ENCODE data around the gene JHY. TPM values are rescaled to one million over a fixed set of nuclear protein-coding genes. Genes with fewer than 3 reads are reported as not detected.

JHY gene
- total RNA-seq, 2 donors from 2014 or later = 4.5 to 10.9 TPM

- TF ChIP-seq POLR2A (IDR thresholded peaks at IDR 0.05) (no peak), POLR2AphosphoS5 (IDR thresholded peaks at IDR 0.05) (no peak), CTCF (IDR thresholded peaks at IDR 0.05) (no peak)
- H3K27ac ChIP-seq = no peak overlapping the region
- H3K4me1 ChIP-seq (replicated peaks) = no peaks in the 10 kb centered on the region
- WGBS = 79% methylated on average over 6 of the region's 6 CpGs
- intact Hi-C loops (cut with DNase I) = loop anchor here (10.0 kb wide), 1 partner anchor 185 kb away; no protein-coding TSS in a partner anchor
- no peaks in the 10 kb centered on the region for H3K36me3 ChIP-seq
- H3K4me3 ChIP-seq = no peak overlapping the region
- no peak for DNase-seq (ENCODE audit: low spot score)
- no peaks in the 10 kb centered on the region for H3K27me3 ChIP-seq (replicated peaks; ENCODE audit: insufficient read depth)
- H3K9me3 ChIP-seq = no peaks in the 10 kb centered on the region
Measured at GRCh38 chr11:122869622-122870021, 12.9 kb upstream of the JHY start.

GRCh38 chr11:122871302-122871701 is 11.3 kb upstream of the JHY start:
- no peaks in the 10 kb centered on the region for H3K4me1 ChIP-seq (replicated peaks)
- no peak for DNase-seq (ENCODE audit: low spot score)
- H3K27ac ChIP-seq = no peak overlapping the region
- TF ChIP-seq CTCF (IDR thresholded peaks at IDR 0.05) = no peak
- TF ChIP-seq POLR2AphosphoS5 (IDR thresholded peaks at IDR 0.05) = no peak
- TF ChIP-seq POLR2A (IDR thresholded peaks at IDR 0.05) = no peak
- intact Hi-C loops (cut with DNase I) = no loop called here
- no peaks in the 10 kb centered on the region for H3K9me3 ChIP-seq
- no peak overlapping the region for H3K4me3 ChIP-seq
- WGBS = 90% methylated on average over 4 of the region's 4 CpGs
- no peaks in the 10 kb centered on the region for H3K36me3 ChIP-seq
- no peaks in the 10 kb centered on the region for H3K27me3 ChIP-seq (replicated peaks; ENCODE audit: insufficient read depth)

DNA sequence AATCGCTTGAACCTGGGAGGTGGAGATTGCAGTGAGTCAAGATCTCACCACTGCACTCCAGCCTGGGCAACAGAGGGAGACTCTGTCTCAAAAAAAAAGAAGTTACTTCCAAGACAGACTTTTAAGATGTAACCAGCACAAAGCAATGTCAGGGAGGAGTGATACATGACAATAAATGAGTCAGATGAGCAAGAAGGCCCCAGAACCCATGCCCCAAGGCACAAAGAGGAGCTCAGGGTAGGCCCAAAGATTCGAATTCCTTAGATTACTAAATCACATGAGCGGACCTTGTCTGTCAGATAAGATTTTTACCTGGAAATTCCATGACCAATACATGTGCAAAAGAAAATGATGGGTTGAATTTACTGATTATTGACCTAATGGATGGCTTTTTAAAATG is 10.5 kb upstream of the JHY start:
- Histone ChIP-seq H3K27me3 (replicated peaks; ENCODE audit: insufficient read depth) (no peaks in the 10 kb centered on the region), H3K36me3 (no peaks in the 10 kb centered on the region), H3K9me3 (no peaks in the 10 kb centered on the region), H3K4me3 (no peak overlapping the region), H3K4me1 (replicated peaks) (no peaks in the 10 kb centered on the region), H3K27ac (no peak overlapping the region)
- TF ChIP-seq POLR2AphosphoS5 (IDR thresholded peaks at IDR 0.05) (no peak), CTCF (IDR thresholded peaks at IDR 0.05) (no peak), POLR2A (IDR thresholded peaks at IDR 0.05) (no peak)
- 87% methylated on average over 3 of the region's 3 CpGs for WGBS
- no peak for DNase-seq (ENCODE audit: low spot score)
- intact Hi-C loops (cut with DNase I) = no loop called here

GRCh38 chr11:122874991-122875390 is 7.6 kb upstream of the JHY start:
- 84% methylated on average over 7 of the region's 7 CpGs for WGBS
- Histone ChIP-seq H3K27me3 (replicated peaks; ENCODE audit: insufficient read depth) (no peaks in the 10 kb centered on the region), H3K4me1 (replicated peaks) (no peaks in the 10 kb centered on the region), H3K4me3 (no peak overlapping the region), H3K9me3 (no peaks in the 10 kb centered on the region), H3K36me3 (no peaks in the 10 kb centered on the region), H3K27ac (no peak overlapping the region)
- no peak for DNase-seq (ENCODE audit: low spot score)
- intact Hi-C loops (cut with DNase I) = no loop called here
- TF ChIP-seq POLR2AphosphoS5 (IDR thresholded peaks at IDR 0.05) (no peak), POLR2A (IDR thresholded peaks at IDR 0.05) (no peak), CTCF (IDR thresholded peaks at IDR 0.05) (no peak)

DNA sequence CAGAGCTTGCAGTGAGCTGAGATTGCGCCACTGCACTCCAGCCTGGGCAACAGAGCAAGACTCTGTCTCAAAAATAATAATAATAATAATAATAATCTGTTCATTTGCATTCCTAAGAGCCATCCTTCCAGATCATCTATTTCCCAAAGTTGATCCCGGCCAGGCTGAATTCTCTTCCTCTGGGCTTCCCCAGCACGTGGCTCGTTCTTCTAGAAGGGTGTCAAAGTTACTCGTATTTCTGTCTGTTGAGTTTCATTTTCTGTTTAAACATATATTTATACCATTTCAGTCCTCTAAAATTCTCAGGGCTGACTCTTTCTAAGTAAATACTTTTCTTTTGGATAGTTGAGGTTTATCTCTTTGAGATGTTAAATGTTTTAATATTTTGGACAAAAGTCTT is 4.8 kb upstream of the JHY start:
- TF ChIP-seq CTCF (IDR thresholded peaks at IDR 0.05) (no peak), POLR2AphosphoS5 (IDR thresholded peaks at IDR 0.05) (no peak), POLR2A (IDR thresholded peaks at IDR 0.05) (no peak)
- 86% methylated on average over 5 of the region's 5 CpGs for WGBS
- intact Hi-C loops (cut with DNase I) = no loop called here

More for the DNA sequence above, 4.8 kb upstream of the JHY start:
- Histone ChIP-seq H3K4me3 (no peak overlapping the region), H3K36me3 (no peaks in the 10 kb centered on the region), H3K27me3 (replicated peaks; ENCODE audit: insufficient read depth) (no peaks in the 10 kb centered on the region), H3K9me3 (no peaks in the 10 kb centered on the region), H3K27ac (no peak overlapping the region), H3K4me1 (replicated peaks) (no peaks in the 10 kb centered on the region)
- no peak for DNase-seq (ENCODE audit: low spot score)

Measured in prostate gland (tissue), 2 donors.